ENCODE measurements around the gene RUSF1. TPM values are rescaled to one million over a fixed set of nuclear protein-coding genes. Genes with fewer than 3 reads are reported as not detected.

The RUSF1 gene
- total and polyA plus RNA-seq, 9 of the 15 experiments (the other 6 are each of a cell fraction or from before 2014, with no cell fraction given), result 0.80 to 52.8 (median 27.6) TPM

GRCh38 chr16:31507929-31508705 lies at the start of gene RUSF1 (continued):
- TF ChIP-seq, protein P1, sequence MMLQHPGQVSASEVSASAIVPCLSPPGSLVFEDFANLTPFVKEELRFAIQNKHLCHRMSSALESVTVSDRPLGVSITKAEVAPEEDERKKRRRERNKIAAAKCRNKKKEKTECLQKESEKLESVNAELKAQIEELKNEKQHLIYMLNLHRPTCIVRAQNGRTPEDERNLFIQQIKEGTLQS (IDR thresholded peaks at IDR 0.05), result no peak
- TF ChIP-seq, protein P1 (CRISPR knock-in tag; conservative IDR thresholded peaks at IDR 0.05), result no peak
- peak; percentile 96 for TF ChIP-seq ZFX (CRISPR knock-in tag; IDR thresholded peaks at IDR 0.05)
- TF ChIP-seq HCFC1 (IDR thresholded peaks at IDR 0.05; ENCODE audit: low read depth, low read length), result peak; percentile 77
- TF ChIP-seq ZNF197 (CRISPR knock-in tag; IDR thresholded peaks at IDR 0.05; ENCODE audit: low read depth), result no peak
- no peak for TF ChIP-seq ARID4B (CRISPR knock-in tag; IDR thresholded peaks at IDR 0.05)
- no peak for TF ChIP-seq POLR3G (IDR thresholded peaks at IDR 0.05; ENCODE audit: extremely low read depth, insufficient read length, insufficient replicate concordance)
- no peak for TF ChIP-seq ZNF668 (CRISPR knock-in tag; IDR thresholded peaks at IDR 0.05)
- TF ChIP-seq TCF3 (CRISPR knock-in tag; IDR thresholded peaks at IDR 0.05), result 0 out of 2 replicates have a peak, but pooled peaks have one; percentile 38
- TF ChIP-seq TBL1XR1 (IDR thresholded peaks at IDR 0.05; ENCODE audit: low read length in 2 of 2), result no peak
- TF ChIP-seq SNRNP70 (optimal IDR thresholded peaks at IDR 0.05; ENCODE audit: low read depth, low read length), result no peak
- TF ChIP-seq ELF1 (tag; IDR thresholded peaks at IDR 0.05), result peak; percentile 93
- TF ChIP-seq BDP1 (IDR thresholded peaks at IDR 0.05; ENCODE audit: insufficient read depth, insufficient read length), result no peak
- TF ChIP-seq JUNB (CRISPR knock-in tag; conservative IDR thresholded peaks at IDR 0.05), result no peak
- TF ChIP-seq ZEB2 (IDR thresholded peaks at IDR 0.05), result no peak
- TF ChIP-seq, protein P2, sequence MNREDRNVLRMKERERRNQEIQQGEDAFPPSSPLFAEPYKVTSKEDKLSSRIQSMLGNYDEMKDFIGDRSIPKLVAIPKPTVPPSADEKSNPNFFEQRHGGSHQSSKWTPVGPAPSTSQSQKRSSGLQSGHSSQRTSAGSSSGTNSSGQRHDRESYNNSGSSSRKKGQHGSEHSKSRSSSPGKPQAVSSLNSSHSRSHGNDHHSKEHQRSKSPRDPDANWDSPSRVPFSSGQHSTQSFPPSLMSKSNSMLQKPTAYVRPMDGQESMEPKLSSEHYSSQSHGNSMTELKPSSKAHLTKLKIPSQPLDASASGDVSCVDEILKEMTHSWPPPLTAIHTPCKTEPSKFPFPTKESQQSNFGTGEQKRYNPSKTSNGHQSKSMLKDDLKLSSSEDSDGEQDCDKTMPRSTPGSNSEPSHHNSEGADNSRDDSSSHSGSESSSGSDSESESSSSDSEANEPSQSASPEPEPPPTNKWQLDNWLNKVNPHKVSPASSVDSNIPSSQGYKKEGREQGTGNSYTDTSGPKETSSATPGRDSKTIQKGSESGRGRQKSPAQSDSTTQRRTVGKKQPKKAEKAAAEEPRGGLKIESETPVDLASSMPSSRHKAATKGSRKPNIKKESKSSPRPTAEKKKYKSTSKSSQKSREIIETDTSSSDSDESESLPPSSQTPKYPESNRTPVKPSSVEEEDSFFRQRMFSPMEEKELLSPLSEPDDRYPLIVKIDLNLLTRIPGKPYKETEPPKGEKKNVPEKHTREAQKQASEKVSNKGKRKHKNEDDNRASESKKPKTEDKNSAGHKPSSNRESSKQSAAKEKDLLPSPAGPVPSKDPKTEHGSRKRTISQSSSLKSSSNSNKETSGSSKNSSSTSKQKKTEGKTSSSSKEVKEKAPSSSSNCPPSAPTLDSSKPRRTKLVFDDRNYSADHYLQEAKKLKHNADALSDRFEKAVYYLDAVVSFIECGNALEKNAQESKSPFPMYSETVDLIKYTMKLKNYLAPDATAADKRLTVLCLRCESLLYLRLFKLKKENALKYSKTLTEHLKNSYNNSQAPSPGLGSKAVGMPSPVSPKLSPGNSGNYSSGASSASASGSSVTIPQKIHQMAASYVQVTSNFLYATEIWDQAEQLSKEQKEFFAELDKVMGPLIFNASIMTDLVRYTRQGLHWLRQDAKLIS (CRISPR knock-in tag; IDR thresholded peaks at IDR 0.05), result peak; percentile 91
- TF ChIP-seq ZSCAN32 (CRISPR knock-in tag; IDR thresholded peaks at IDR 0.05), result no peak
- peak; percentile 99 for TF ChIP-seq EP400 (IDR thresholded peaks at IDR 0.05)
- no peak; the same call in 1 of the 2 replicates for TF ChIP-seq ZNF12 (CRISPR knock-in tag; IDR thresholded peaks at IDR 0.05)
- peak; percentile 65 for TF ChIP-seq U2AF1 (optimal IDR thresholded peaks at IDR 0.05; ENCODE audit: low read depth, low read length)
- TF ChIP-seq ZFP1 (CRISPR knock-in tag; IDR thresholded peaks at IDR 0.05), result no peak

Measured in K562 (cell line).